Cardiac muscle cell (in vitro differentiated cells and primary cell): ENCODE measurements around the gene CDC42EP5. TPM values are rescaled to one million over a fixed set of nuclear protein-coding genes. Genes with fewer than 3 reads are reported as not detected.

ENCODE experiments used
- DNase-seq, 2 donors: peaks; one replicate each; pipeline versions ENCODE4 v3.0.0 to v3.0.0-alpha.2; 2010 to 2017; ENCODE audit warnings: low read depth in 1 of 2, low spot score in 1 of 2
- H3K27ac ChIP-seq: fragments of 200-600 bp; sonication (generic); 2 replicates; pipeline ENCODE4 v1.5.1; 2016
- H3K27me3 ChIP-seq: fragments of 200-600 bp; sonication (generic); 2 replicates; pipeline ENCODE4 v1.6.0; 2016; ENCODE audit warnings: control low read depth
- H3K36me3 ChIP-seq: fragments of 200-600 bp; sonication (generic); 2 replicates; pipeline ENCODE4 v1.5.1; 2016; ENCODE audit warnings: control low read depth
- H3K4me1 ChIP-seq: fragments of 200-600 bp; sonication (generic); 2 replicates; pipeline ENCODE4 v1.8.1; 2017; ENCODE audit warnings: low read depth, mild to moderate bottlenecking, mixed run types
- H3K4me3 ChIP-seq: fragments of 200-600 bp; sonication (generic); 2 replicates; pipeline ENCODE4 v1.5.1; 2016; ENCODE audit warnings: mild to moderate bottlenecking
- H3K9me3 ChIP-seq: fragments of 200-600 bp; sonication (generic); 2 replicates; pipeline ENCODE4 v1.5.1; 2017; ENCODE audit warnings: low read depth, mild to moderate bottlenecking, control low read depth
- CTCF ChIP-seq: IDR thresholded peaks from 2 replicates; pipeline ENCODE4 v1.5.1; 2012; ENCODE audit warnings: low read depth, mild to moderate bottlenecking, low read length
- polyA plus RNA-seq: library from polyadenylated mRNA; unstranded; fragments of >200 nt; fragmentation: Nextera tagmentation; extraction: Ambion mirVana; gene quantifications from 2 replicates; pipeline ENCODE4 v1.2.1, GENCODE V29; 2016
- total RNA-seq: library from RNA; depleted of rRNA; stranded (reverse); fragments of >200 nt; gene quantifications from 2 replicates; pipeline ENCODE4 v1.2.3, GENCODE V29; 2016

The CDC42EP5 gene
- total and polyA plus RNA-seq, 2 experiments from 2014 or later: 28.2 to 46.6 TPM

GRCh38 chr19:54434873-54435214 lies 38.3 kb downstream of the CDC42EP5 start:
- Histone ChIP-seq H3K4me3 (no peak overlapping the region), H3K4me1 (peaks cover 9% of the 10 kb centered on the region), H3K36me3 (no peaks in the 10 kb centered on the region), H3K9me3 (no peaks in the 10 kb centered on the region), H3K27me3 (no peaks in the 10 kb centered on the region), H3K27ac (no peak overlapping the region)
- no peak for DNase-seq
- no peak for TF ChIP-seq CTCF

- H3K27ac ChIP-seq: no peak overlapping the region
- no peak for TF ChIP-seq CTCF
Observed at GRCh38 chr19:54434112-54434872, 38.8 kb downstream of the CDC42EP5 start.

GRCh38 chr19:54433697-54434096 lies 39.4 kb downstream of the CDC42EP5 start:
- no peaks in the 10 kb centered on the region for H3K9me3 ChIP-seq
- DNase-seq: no peak
- no peak overlapping the region for H3K4me3 ChIP-seq
- no peaks in the 10 kb centered on the region for H3K36me3 ChIP-seq
- peaks cover 9% of the 10 kb centered on the region for H3K4me1 ChIP-seq
- TF ChIP-seq CTCF: no peak
- H3K27ac ChIP-seq: no peak overlapping the region
- no peaks in the 10 kb centered on the region for H3K27me3 ChIP-seq

More at GRCh38 chr19:54434112-54434872, 38.8 kb downstream of the CDC42EP5 start:
- DNase-seq: no peak
- Histone ChIP-seq H3K4me1 (peaks cover 9% of the 10 kb centered on the region), H3K36me3 (no peaks in the 10 kb centered on the region), H3K27me3 (no peaks in the 10 kb centered on the region), H3K4me3 (no peak overlapping the region), H3K9me3 (no peaks in the 10 kb centered on the region)

- Histone ChIP-seq H3K27me3 (no peaks in the 10 kb centered on the region), H3K9me3 (no peaks in the 10 kb centered on the region), H3K27ac (no peak overlapping the region)
Observed at GRCh38 chr19:54432144-54432738, 40.9 kb downstream of the CDC42EP5 start.

GRCh38 chr19:54431255-54431838 lies 41.7 kb downstream of the CDC42EP5 start:
- Histone ChIP-seq H3K27ac (no peak overlapping the region), H3K4me1 (peaks cover 9% of the 10 kb centered on the region), H3K27me3 (no peaks in the 10 kb centered on the region), H3K36me3 (no peaks in the 10 kb centered on the region), H3K4me3 (peak overlapping the region; percentile 36), H3K9me3 (no peaks in the 10 kb centered on the region)
- TF ChIP-seq CTCF: no peak
- DNase-seq: peak in 1 of 2 donors; percentile 70

More at GRCh38 chr19:54432144-54432738, 40.9 kb downstream of the CDC42EP5 start:
- Histone ChIP-seq H3K4me1 (peaks cover 9% of the 10 kb centered on the region), H3K36me3 (no peaks in the 10 kb centered on the region), H3K4me3 (no peak overlapping the region)
- DNase-seq: no peak
- TF ChIP-seq CTCF: no peak
